B cell (primary cell): ENCODE data around the gene FYN. TPM values are rescaled to one million over a fixed set of nuclear protein-coding genes. Genes with fewer than 3 reads are reported as not detected.
A peak's percentile ranks its signal among the peaks of the same experiment; 100 is the strongest.

ENCODE experiments used
- ATAC-seq: fragments of 200-7000 bp; cut with Tn5 transposase; one replicate; pipeline ENCODE4 v1.10.0; 2021; ENCODE audit warnings: low read depth, mild to moderate bottlenecking, moderate number of reproducible peaks, moderate library complexity
- CTCF ChIA-PET: fragments of 350-600 bp; sonication (Branson Sonifier 250); formaldehyde crosslinking; loops from one replicate; lab custom pipeline; 2021; ENCODE audit warnings: antibody characterized with exemption, inconsistent platforms; lab: Charles Lee
- POLR2A ChIA-PET: fragments of 350-600 bp; sonication (Branson Sonifier 250); formaldehyde crosslinking; loops from one replicate; lab custom pipeline; 2021; ENCODE audit warnings: antibody characterized with exemption; lab: Charles Lee
- DNase-seq: peaks from one replicate; pipeline ENCODE4 v3.0.0; 2013
- H2AFZ ChIP-seq: 2 replicates; pipeline ENCODE4 v1.6.1; 2012; ENCODE audit warnings: mild to moderate bottlenecking, low read depth, low read length; ENCODE audit not compliant: insufficient read depth, poor library complexity, severe bottlenecking
- H3K27ac ChIP-seq, 2 donors: 1 replicate in 1 of 2; 2 replicates in 1 of 2; pipeline ENCODE4 v1.5.1; 2012 to 2013; ENCODE audit warnings: low read length in 2 of 2, mild to moderate bottlenecking in 2 of 2, moderate library complexity in 1 of 2
- H3K27me3 ChIP-seq, 4 experiments: fragments of 200-600 bp in 1 of 4; sonication (generic) in 1 of 4; replicated peaks in 1 of 4; 1 replicate in 2 of 4; 2 replicates in 2 of 4; pipeline versions ENCODE4 v1.6.1 to v1.7.0; 2013 to 2016; ENCODE audit warnings: low read length in 3 of 4, mild to moderate bottlenecking in 2 of 4, mixed read lengths in 1 of 4, moderate library complexity in 1 of 4; ENCODE audit not compliant: insufficient read depth in 4 of 4, control insufficient read depth in 3 of 4; ENCODE audit errors: control extremely low read depth in 1 of 4
- H3K36me3 ChIP-seq, 2 experiments: replicated peaks in 1 of 2; 1 replicate in 1 of 2; 2 replicates in 1 of 2; pipeline versions ENCODE4 v1.6.1 to v1.7.1; 2013; ENCODE audit warnings: low read length in 1 of 2; ENCODE audit not compliant: insufficient read depth in 2 of 2, control insufficient read depth in 1 of 2; ENCODE audit errors: control extremely low read depth in 1 of 2, extremely low read depth in 1 of 2
- H3K4me1 ChIP-seq, 2 donors: fragments of 200-600 bp in 1 of 2; sonication (generic) in 1 of 2; 1 replicate in 1 of 2; 2 replicates in 1 of 2; pipeline versions ENCODE4 v1.5.1 to v1.6.1; 2013 to 2017; ENCODE audit warnings: low read length in 2 of 2; ENCODE audit not compliant: control insufficient read depth in 2 of 2, insufficient read depth in 2 of 2
- H3K4me2 ChIP-seq: replicated peaks from 2 replicates; pipeline ENCODE3; 2012; ENCODE audit warnings: mild to moderate bottlenecking, low read depth, low read length; ENCODE audit not compliant: poor library complexity, severe bottlenecking
- H3K4me3 ChIP-seq, 5 experiments: fragments of 200-600 bp in 1 of 5; sonication (generic) in 1 of 5; 1 replicate in 3 of 5; 2 replicates in 2 of 5; pipeline versions ENCODE4 v1.5.1 to v1.7.0; 2011 to 2016; ENCODE audit warnings: low read length in 4 of 5, mild to moderate bottlenecking in 4 of 5, low read depth in 2 of 5, control low read depth in 1 of 5, moderate library complexity in 1 of 5; ENCODE audit not compliant: insufficient read depth in 1 of 5; ENCODE audit errors: control extremely low read depth in 1 of 5, extremely low read depth in 1 of 5
- H3K79me2 ChIP-seq: fragments of 200-600 bp; sonication (generic); one replicate; pipeline ENCODE4 v1.6.0; 2016; ENCODE audit warnings: low read length; ENCODE audit not compliant: control insufficient read depth, insufficient read depth
- H3K9ac ChIP-seq: fragments of 200-600 bp; sonication (generic); 2 replicates; pipeline ENCODE4 v1.6.1; 2017; ENCODE audit warnings: mild to moderate bottlenecking, low read length, moderate library complexity
- H3K9me3 ChIP-seq, 3 donors: one replicate each; pipeline versions ENCODE4 v1.6.1 to v1.7.1; 2013; ENCODE audit warnings: low read length in 2 of 3; ENCODE audit not compliant: control insufficient read depth in 2 of 3, insufficient read depth in 1 of 3; ENCODE audit errors: control extremely low read depth in 1 of 3
- H4K20me1 ChIP-seq: 2 replicates; pipeline ENCODE4 v1.6.0; 2012; ENCODE audit warnings: mild to moderate bottlenecking, low read length; ENCODE audit not compliant: insufficient read depth, control insufficient read depth, poor library complexity, severe bottlenecking
- H3K27ac Mint-ChIP-seq: one replicate; pipeline ENCODE4 v1.8.0; 2021; ENCODE audit warnings: mixed read lengths
- H3K27me3 Mint-ChIP-seq: one replicate; pipeline ENCODE4 v1.8.0; 2021; ENCODE audit warnings: mixed read lengths
- H3K4me1 Mint-ChIP-seq: one replicate; pipeline ENCODE4 v1.8.0; 2021; ENCODE audit warnings: mixed read lengths
- H3K4me3 Mint-ChIP-seq: one replicate; pipeline ENCODE4 v1.8.0; 2021; ENCODE audit warnings: mixed read lengths
- H3K9me3 Mint-ChIP-seq: one replicate; pipeline ENCODE4 v1.8.0; 2022; ENCODE audit warnings: mixed read lengths; ENCODE audit not compliant: insufficient read depth
- EZH2 ChIP-seq: IDR thresholded peaks from 2 replicates; pipeline ENCODE4 v1.6.1; 2012; ENCODE audit warnings: borderline replicate concordance, low read depth, mild to moderate bottlenecking, moderate library complexity, low read length; ENCODE audit not compliant: insufficient read depth, poor library complexity, severe bottlenecking
- WGBS: methylation state at CpG from one replicate; pipeline ENCODE4 v1.1.5; 2013; ENCODE audit warnings: missing lambda C conversion rate; ENCODE audit not compliant: insufficient coverage; 5-methylcytosine and 5-hydroxymethylcytosine counted together
- intact Hi-C: fragments of 100-400 bp; cut with micrococcal nuclease; formaldehyde crosslinking; loops from one replicate; pipeline ENCODE4 v1.10.0; 2022
- polyA plus RNA-seq: library from polyadenylated mRNA; depleted of rRNA; stranded (reverse); fragments of >200 nt; gene quantifications from 2 replicates; pipeline ENCODE4 v1.2.3, GENCODE V29; 2012
- total RNA-seq, 2 donors: library from RNA; stranded (reverse); fragments of 120-200 nt in 1 of 2; gene quantifications; 1 replicate in 1 of 2; 2 replicates in 1 of 2; pipeline versions ENCODE4 v1.2.3 to v1.2.4, GENCODE V29; 2013 to 2022
- TF ChIP-seq, protein P1 (sequence below): fragments of 200-600 bp; IDR thresholded peaks from one replicate; pipeline ENCODE4 v1.8.0; 2022; ENCODE audit warnings: antibody characterized with exemption, mild to moderate bottlenecking

Gene FYN
- total and polyA plus RNA-seq, 2 donors (not counting 1 experiment from before 2014, with no cell fraction given): 54.1 to 94.0 TPM

DNA sequence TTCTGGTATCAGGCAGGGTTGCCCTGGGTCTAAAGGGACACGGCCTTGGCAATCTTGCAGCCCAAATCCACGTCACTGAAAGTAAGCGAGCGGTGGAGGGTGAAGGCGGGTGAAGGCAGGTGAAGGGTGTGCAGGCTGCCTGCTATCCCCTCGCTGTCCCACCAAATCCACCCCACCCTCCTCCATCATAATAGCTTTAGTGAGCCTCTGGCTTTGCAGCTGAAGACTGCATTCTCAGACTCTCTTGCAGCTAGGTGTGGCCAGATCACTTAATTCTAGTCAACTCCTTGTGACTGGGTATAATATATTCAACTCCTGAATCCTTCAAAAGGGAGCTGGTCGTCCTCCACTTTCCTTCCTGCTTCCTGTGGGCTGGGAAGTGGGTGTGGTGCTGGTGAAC lies 140.9 kb downstream of the FYN start:
- Histone ChIP-seq H3K9ac (no peak overlapping the region), H3K27me3 (no peaks in the 10 kb centered on the region), H3K4me2 (no peak overlapping the region), H3K79me2 (peaks cover 31% of the 10 kb centered on the region), H4K20me1 (no peaks in the 10 kb centered on the region), H3K4me1 (peaks cover 46 to 65% of the 10 kb centered on the region in 2 donors), H3K36me3 (no peaks in the 10 kb centered on the region), H3K4me3 (no peak overlapping the region), H3K9me3 (peaks cover 0 to 9% (median 5%) of the 10 kb centered on the region in 3 donors), H2AFZ (no peak overlapping the region), H3K27ac (peak overlapping the region in 1 of 2 donors; percentile 63)
- no peak overlapping the region for H3K4me3 Mint-ChIP-seq
- no CpG with 5 or more reads among the region's 7 CpGs for WGBS
- POLR2A ChIA-PET: interaction anchor here (0.6 kb wide), 1 partner anchor 140 kb away, joined by 3 read pairs; no protein-coding TSS in a partner anchor
- intact Hi-C loops: no loop called here
- ATAC-seq: no peak
- TF ChIP-seq, protein P1, sequence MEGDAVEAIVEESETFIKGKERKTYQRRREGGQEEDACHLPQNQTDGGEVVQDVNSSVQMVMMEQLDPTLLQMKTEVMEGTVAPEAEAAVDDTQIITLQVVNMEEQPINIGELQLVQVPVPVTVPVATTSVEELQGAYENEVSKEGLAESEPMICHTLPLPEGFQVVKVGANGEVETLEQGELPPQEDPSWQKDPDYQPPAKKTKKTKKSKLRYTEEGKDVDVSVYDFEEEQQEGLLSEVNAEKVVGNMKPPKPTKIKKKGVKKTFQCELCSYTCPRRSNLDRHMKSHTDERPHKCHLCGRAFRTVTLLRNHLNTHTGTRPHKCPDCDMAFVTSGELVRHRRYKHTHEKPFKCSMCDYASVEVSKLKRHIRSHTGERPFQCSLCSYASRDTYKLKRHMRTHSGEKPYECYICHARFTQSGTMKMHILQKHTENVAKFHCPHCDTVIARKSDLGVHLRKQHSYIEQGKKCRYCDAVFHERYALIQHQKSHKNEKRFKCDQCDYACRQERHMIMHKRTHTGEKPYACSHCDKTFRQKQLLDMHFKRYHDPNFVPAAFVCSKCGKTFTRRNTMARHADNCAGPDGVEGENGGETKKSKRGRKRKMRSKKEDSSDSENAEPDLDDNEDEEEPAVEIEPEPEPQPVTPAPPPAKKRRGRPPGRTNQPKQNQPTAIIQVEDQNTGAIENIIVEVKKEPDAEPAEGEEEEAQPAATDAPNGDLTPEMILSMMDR: no peak
- TF ChIP-seq EZH2: no peak
- no peaks in the 10 kb centered on the region for H3K27me3 Mint-ChIP-seq
- no peak overlapping the region for H3K27ac Mint-ChIP-seq
- H3K9me3 Mint-ChIP-seq: peaks cover 4% of the 10 kb centered on the region
- no peak for DNase-seq
- H3K4me1 Mint-ChIP-seq: peaks cover 61% of the 10 kb centered on the region
- CTCF ChIA-PET: interaction anchor here (0.9 to 1.0 kb wide), 2 partner anchors 22 to 31 kb away, joined by 4 read pairs; no protein-coding TSS in a partner anchor

DNA sequence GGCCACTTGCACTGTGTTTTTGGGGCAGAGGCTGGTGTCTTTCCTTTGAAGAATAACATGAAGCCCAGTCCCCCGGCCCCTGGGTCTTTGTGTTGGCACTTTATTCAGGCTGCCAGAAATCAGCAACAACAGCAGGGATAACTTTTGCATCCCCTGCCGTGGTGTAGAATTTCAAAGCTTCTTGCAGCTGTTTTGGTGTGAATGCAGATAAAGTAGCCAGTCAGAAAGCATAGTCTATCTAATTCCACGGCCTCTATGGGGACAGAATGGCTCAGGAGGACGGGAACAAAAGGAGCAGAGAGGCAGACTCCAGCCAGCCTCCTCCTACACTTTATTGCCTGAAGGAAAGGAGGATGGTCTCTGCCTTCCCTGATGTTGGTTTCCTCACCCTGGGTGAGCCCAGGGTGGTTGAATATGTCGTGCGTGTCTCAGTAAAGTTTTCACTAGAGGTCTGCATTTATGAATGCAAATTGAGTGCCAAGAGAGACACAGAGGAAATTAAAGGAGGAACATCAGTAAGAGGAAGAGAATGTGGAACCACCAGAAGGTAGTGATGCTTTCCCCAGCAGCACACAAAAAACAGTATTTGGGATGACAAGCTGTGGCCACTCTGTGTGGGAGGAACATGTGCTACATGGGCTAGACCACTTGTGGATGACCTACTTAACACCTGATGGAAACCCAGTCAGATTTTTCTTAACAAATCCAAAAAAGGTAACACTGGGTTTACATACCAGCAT lies 141.6 kb downstream of the FYN start:
- Histone ChIP-seq H4K20me1 (no peaks in the 10 kb centered on the region), H3K27ac (peak overlapping the region; percentile 19 to 63), H3K79me2 (peaks cover 39% of the 10 kb centered on the region), H3K4me1 (peaks cover 46 to 65% of the 10 kb centered on the region in 2 donors), H3K4me2 (peak overlapping the region; percentile 48), H2AFZ (no peak overlapping the region), H3K4me3 (no peak overlapping the region), H3K36me3 (no peaks in the 10 kb centered on the region), H3K9me3 (peaks cover 0 to 9% (median 5%) of the 10 kb centered on the region in 3 donors), H3K9ac (peak overlapping the region; percentile 17), H3K27me3 (no peaks in the 10 kb centered on the region)
- DNase-seq: peak; percentile 41
- peak; percentile 41 for ATAC-seq
- H3K27ac Mint-ChIP-seq: peak overlapping the region; percentile 32
- CTCF ChIA-PET: interaction anchor here (1.0 kb wide), 1 partner anchor 32 kb away, joined by 4 read pairs; no protein-coding TSS in a partner anchor
- TF ChIP-seq, protein P1: no peak
- no peak for TF ChIP-seq EZH2
- no peak overlapping the region for H3K4me3 Mint-ChIP-seq
- POLR2A ChIA-PET: no interaction called here
- 39% methylated on average over 4 of the region's 6 CpGs for WGBS
- peaks cover 4% of the 10 kb centered on the region for H3K9me3 Mint-ChIP-seq
- H3K27me3 Mint-ChIP-seq: no peaks in the 10 kb centered on the region
- H3K4me1 Mint-ChIP-seq: peaks cover 65% of the 10 kb centered on the region
- intact Hi-C loops: no loop called here
